Kidney capillary endothelial cell (primary cell): ENCODE results near the gene CALML3.

Experiments
- DNase-seq: peaks from one replicate; pipeline ENCODE4 v3.0.0-alpha.2; 2018; ENCODE audit warnings: low spot score

CALML3 gene

DNA sequence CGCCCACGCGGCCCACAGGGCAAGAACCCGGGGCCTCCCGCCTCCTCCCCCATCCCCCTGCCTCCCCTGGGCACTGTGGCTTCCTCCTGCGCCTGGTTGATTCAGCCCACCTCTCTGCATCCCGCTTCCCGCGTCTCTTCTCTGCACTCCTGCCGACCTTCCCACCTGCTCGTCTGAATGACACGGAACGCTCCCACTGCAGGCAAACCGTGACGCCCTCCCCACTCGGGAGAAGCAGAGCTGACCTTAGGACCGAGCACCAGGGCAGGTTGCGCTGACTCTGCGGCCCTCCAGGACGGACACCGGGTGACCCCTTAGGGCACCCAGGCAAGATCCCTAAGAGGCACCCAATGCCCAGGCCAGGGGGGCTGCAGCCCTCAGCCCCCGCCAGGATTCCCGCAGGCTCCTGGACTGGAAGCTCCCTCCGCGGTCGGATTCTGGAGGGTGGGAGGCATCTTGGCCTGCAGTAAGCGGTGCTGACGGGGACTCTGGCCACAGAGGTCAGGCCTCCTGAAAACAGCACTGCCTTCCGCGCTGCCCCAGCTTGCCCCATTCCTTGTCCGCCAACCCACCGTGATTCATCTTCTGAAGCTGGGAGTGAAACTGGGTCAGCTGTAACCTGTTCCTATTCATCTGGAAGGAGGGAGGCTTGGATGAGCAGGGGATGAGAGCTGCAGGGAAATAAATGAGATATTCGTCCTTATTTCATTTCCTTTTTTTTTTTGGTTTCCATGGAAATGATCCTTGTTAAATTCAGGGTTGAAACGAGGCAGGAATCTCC lies 990 bp downstream of the CALML3 start:
- no peak for DNase-seq

DNA sequence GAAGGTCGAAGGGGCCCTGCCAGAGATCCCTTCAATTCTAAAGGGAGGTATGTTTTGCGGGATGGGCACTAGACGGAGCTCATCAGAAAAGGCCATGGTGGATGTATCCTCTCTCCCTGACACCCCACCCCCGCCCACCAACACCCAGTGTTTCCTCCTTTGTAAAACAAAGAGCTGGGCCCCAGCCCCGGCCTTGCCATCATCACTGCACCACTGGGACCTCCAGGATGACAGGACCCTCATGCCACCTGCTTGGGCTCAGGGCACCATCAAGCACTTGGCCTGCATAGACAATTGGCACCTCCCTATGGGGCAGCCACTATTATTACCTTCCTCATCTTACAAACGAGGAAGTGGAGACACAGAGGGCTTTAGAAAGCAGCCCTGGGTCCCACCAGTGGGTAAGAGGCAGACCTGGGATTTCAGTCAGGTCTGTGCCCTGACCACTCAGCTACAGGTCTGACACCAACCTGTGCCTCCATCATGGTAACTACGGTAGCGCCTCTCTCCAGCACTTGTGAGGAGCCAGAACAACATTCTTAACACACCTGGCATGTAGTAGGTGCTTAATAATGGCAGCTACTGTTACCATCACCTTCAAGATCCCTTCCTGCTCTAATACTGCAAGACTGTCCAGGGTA lies 2.0 kb downstream of the CALML3 start:
- DNase-seq: no peak

DNA sequence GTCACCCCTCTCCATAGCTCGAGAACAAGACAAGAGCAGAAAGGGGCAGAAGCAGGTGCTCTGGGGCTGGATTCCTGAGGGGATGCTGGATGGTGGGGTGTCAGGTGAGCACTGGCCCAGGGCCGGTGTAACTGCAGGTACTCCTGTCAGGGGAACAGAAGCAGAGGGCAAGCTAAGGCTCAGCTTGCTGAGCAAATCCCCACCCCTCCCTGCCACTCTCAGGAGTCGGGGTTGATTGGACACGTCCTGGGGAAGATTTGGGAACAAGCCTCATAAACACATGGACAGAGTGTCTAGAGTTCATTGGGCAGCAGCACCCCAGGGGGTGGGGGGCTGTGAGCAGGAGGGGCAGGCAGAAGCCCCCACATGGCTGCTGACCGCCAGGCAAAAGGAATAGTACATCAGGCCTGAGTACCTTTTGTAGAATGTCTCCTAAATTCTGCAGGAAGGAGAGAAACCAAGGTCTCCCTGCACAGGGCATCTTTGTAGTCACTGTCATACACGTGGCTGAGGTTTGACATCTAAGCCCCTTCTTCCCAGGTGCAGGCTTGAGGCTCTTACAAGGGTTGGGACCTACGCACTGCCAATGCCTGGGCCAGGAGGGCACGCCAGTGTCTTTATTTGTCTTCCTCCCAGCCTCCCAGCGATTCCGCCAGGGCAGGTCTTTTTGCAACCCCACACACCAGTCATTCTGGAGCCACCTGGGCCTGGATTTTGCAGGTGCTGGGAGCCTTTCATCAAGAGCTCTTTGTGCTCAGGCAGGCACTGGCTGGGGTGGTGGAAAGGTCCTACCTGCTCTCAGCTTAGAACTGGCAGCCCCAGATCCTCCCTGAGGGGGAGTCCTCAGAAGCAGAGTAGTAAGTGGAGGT lies 2.8 kb downstream of the CALML3 start:
- DNase-seq: no peak

DNA sequence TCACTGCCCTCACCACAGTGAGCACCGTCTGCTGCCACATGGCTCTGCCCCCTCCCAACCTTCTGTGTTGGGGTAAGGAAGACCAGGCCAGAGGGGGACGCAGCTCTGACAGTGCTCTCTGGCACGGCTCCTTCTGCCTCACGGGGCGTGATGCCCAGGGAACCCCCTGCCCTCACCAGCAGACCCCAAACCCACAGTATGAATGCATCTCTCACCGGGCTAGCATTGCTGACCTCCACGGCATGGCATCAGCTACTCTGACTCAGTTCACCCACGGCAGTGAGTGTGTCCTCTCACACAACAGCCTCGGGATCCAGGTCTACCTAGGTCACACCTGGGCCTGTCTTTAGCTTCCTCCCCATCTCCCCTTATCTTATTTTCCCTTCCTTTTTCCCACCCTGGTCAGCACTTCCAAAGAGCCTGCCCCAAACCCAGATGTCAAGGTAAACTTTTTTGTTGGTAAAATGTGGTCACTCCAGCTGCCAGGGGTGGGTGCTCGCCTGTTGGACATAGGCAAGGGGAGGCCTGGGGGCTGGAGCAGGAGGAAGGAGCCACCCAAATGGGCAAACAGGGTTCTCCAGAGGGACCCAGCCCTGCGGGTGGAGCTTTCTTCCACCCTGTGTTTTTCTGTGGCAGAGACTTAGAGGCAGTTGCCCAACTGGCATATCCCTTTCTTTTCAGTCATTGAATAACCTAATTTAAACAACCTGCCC lies 4.4 kb downstream of the CALML3 start:
- no peak for DNase-seq

DNA sequence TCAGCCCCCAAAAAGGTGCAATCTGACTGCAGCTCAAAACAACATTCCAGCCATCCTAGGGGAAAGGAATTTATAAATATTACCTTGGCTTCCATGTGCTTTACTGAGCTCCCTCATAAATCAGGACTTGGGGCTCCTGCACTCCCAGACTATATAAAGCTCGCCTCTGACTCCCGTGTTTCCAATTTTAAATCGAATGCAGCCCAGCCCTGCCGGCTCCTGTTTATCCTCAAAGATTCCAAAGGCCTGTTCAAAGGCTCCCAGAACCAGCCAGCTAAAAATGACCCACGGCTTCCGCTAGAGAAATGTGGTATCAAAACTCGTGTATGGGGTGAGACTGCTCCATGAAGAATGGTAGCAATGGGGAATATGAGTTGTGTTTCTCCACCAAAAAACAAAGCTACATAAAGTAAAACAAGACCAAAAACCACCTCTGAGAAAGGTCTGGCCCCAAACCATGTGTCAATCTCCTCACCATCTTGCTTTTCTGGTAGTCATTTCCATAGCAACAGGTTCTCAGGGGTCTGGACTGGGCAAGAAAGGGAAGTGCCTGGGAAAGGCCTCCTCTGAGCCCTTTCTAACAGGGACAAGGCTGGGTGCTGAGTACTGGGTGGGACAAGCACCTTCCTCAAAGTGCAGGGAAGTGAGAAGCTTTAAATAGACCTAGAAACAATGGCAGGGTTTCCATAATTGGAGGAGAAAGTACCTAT lies 5.1 kb downstream of the CALML3 start:
- DNase-seq: no peak

DNA sequence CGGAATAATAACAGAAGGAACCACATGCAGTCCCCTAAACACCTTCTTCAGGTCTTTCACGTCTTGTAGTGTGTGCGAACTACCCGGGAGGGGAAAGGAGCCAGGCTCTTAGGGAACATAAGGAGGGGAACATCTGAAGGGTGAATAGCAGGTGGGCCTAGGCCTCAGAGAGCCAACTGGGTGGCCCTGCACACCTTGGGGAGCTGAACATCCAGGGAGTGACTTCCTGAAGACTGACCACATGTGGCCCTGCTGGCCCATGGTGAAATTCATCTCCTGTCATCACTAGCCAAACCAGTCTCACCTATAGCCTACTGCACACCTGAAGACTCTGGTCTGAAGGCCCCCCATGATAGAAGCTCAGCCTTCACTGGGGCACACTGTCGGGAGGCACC lies 5.6 kb downstream of the CALML3 start:
- DNase-seq: no peak

DNA sequence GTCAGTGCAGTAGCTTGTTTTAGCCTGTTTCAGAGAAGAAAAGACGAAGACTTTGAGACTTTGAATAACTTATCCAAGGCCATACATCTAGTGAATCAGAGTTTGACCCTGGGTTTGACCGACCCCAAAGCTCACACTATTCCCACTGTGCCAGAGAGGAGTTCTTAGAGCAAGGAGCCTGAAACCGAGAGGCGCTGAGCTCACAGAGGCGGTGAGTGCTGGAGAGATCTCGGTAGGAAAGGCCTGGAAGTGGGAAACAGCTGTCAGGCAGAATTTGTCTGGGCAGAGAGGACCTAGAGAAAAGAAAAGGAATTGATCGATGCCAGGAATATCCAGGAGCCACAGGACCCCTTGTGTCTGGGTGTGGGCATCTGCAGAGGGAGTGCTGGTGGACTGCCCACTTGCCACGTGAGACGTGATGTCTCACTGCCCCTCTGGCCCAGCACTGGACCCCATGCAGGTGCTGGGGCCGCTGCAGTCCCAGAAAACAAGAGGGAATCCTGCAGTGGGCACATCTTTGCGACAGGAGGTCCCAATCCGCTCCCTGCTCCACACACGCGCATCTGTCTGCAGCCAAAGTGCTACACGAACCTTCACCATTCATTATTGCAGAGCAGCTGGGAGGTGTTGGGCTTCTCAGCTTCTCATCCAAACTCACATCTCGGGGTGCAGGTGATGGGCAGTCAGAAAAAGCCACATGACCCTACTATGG lies 6.2 kb downstream of the CALML3 start:
- DNase-seq: no peak

DNA sequence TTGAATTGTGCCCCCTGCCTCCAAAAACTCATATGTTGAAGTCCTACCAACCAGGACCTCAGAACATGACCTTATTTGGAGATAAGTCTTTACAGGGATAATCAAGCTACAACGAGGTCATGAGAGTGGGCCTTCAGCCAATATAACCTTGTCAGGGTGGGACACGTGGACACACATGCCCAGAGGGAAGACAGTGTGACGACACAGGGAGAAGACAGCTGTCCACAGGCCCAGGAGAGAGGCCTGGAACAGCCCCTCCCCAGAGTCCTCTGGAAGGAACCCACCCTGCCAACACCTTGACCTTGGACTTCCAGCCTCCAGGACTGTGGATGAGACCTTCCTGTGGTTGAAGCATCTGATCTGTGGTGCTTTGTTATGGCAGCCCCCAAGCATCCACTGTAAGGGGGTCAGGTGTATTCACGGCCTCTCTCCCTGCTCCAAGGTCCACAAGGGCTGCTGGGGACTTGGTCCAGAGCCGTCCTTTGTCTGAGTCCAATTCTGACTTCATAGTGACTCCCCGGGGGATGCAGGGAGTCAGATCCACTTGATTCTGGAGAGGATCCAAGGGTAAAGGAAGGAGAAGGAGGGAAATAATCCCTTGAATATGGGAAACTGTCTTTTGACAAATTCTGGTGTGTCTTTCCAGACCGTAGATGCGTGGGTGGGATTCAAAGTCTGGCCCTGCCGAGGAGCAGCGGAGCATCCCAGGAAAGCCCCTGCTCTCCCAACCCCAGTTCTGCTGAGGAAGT lies 7.0 kb downstream of the CALML3 start:
- DNase-seq: no peak

DNA sequence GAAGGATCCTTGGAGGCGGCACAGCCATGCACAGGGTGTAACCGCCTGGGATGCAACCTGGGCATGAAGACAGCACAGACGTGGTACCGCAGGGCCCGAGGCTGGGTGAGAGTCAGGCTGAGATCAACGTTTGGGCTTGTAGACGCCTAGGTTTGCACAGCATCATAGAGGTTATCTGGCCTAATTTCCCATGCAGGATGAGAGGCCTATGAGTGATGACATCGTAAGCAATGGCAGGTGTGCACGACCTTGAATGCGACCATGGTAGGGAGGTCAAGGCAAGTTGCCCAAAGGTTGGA lies 7.5 kb downstream of the CALML3 start:
- no peak for DNase-seq

DNA sequence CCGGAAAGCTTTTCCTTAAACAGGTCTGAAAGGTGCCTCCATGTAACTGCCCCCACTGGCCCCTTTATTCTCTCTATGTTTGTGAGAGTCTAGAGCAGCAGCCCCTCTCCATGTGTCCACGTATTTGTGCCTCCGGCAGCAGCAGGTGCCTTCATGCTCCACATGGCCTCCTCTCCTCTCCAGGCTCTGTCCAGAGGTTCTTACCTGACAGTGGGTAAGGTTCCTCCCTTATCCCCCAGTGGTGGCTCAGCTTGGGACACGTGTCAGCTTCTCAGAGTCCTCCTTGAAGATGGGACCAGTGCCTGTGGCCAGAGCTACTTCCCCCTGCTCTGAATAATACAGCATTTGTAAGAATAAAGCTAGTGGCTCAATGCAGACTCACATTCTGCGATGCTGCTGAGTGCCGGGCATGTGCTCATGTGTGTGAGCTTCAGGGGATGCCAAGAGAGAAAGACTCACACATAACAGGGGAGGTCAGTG lies 7.9 kb downstream of the CALML3 start:
- DNase-seq: no peak

DNA sequence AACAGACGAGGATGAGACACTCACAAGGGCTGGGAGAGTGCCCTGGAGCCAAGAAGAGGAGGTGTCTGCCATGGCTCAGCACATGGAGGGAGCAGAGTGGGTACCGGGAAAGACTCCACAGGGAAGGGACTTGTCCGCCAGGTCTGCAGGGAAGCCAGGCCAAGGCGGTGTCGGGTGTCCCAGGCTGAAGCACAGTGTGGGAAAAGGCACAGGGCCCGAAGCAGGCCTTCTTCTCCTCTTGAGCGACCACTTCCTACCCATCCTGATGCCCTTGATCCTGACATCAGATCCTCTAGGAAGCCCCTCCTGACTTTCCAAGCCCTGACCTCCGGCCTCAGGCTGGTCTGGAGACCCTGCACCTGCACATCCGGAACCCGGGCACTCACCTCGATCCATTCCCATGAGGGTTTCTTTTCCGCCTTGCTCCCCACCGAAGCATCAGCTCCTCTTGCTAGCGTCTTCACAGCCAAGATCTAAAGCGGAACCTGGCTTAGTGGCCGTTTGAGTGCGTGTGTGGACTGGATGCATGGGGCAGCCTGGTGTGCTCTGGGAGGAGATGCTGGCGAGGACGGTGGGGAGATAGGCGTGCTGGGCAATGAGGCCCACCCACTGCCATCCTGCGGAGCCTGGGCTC lies 8.5 kb downstream of the CALML3 start:
- DNase-seq: no peak

DNA sequence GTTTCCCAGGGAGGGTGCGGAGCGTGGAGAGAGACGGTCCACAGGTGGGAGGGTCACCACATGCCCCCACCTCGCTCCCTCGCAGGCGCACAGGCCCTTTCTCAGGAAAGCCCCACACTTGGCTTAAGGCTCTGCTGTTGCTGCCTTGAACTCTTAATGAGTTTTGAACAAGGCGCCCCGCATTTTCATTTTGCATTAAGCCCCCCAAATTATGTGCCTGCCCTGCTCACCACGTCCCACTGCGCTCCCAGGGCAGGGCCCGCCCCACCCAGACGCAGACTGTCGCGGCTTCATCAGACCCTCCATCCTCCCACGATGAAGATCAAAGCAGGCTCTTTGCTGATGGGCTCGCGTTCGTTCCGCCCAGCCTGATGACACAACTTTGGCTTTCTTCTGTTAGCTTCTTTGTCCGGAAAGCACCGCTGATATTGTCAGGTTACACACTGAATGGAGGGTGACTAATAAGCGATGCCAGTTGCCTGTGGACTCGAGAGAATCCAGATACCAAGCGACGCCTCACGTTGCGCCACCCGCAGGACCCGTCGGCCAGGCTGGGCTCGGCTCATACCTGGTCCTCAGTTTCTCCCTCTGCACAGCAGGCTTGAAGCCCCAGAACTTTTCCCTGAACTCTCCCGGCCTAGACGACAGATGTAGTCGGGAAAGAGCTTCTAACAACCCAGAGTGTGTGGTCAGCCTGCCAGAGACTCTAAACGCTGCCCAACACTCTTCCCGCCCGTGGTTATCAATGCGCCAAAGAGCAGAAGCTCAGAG lies 9.5 kb downstream of the CALML3 start:
- DNase-seq: no peak

DNA sequence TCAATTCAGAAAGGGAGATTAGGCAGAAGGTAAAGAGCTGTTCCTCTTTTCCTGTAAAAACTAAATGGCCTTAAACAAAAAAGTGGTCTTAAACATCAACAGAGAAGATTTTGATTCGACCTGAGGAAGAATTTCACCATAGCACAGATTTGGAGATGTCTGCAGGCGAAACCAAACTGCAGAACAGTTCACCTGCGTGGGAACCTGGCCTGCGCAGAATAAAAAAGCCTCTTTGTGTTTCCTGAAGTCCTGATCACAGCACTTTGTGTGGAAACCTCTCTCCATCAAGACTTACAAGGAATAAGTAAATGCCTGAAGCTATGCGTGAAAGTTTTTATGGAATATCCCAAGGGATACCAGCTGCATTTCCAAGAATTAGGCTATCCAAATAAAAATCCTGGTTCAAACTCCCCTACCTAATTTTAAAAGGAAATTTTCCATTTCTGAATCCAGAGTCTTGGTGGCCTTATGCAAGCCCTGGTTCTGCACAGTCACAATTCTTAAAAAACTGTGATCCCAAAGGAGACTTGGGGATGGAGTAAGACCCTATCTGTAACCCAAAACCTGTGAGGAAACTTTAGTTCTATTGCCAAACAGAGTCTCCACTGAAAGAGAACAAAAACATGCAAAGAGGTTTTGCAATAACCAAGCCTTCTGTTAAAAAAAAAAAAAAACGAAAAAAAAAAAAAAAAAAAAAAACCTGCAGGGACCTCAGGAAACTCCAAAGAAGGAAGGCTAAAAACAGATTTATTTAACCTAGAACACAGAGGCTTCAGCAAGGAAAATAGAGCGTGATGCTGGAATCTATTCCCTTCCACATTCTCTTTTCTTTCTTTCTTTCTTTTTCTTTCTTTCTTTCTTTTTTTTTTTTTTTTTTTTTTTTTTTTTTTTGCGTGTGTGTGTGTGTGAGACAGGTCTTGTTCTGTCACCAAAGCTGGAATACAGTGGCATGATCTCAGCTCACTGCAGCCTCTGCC lies 10.4 kb downstream of the CALML3 start:
- no peak for DNase-seq

DNA sequence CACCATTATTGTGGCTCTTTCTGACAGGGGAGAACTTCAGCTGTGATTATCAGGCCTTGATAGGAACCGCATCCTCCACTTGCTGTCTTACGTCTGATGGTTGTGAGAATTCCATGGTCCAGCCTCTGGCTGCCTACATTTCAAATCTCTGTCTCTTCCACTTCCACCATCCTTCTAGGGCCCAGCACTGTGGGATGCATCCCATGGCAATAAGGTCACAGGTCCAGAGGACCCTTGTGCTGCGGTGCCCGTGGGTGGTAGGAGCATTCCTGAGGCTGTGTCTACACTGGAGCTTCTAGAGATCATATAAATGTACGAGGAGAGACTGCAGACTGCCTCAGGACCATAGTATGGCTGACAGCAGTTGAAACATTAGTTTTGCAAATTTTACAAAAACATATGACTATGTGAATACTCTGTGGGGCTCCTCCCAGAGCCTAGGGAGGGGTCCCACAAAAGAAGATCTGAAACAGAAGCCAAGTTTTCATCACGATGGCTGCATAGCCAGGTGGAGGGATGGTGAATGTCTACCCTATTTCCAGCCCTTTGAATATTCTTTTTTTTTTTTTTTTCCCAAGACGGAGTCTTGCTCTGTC lies 11.8 kb downstream of the CALML3 start:
- no peak for DNase-seq

DNA sequence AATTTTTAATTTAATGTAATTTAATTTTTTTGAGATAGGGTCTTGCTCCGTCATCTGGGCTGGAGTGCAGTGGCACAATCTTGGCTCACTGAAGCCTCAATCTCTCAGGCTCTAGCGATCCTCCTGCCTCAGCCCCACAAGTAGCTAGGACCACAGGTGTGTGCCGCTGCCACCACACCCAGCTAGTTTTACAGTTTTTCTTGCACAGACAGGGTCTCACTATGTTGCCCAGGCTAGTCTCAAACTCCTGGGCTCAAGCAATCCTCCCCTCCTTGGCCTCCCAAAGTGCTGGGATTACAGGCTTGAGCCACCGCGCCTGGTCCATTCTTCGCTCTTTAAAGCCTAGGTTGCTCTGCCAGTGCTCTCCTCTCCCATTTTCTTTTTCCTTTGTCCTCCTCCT lies 12.9 kb downstream of the CALML3 start:
- DNase-seq: no peak

DNA sequence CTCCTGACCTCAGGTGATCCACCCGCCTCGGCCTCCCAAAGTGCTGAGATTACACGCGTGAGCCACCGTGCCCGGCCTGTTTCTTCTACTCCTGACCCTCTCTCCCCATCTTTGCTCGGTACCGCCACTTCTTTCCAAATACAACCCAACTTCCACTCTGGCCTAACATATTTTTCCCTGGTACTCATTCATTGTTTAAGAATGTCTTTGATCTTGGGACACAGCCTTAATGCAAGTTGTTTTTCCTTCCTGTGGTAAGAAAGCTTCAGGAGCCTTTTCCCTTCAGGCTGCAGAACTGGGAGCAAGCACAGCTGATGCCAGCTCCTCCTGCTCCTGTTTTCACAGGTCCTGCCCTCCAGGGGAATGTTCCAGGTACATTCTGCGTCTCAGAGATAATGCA lies 13.7 kb downstream of the CALML3 start:
- peak; percentile 60 for DNase-seq

DNA sequence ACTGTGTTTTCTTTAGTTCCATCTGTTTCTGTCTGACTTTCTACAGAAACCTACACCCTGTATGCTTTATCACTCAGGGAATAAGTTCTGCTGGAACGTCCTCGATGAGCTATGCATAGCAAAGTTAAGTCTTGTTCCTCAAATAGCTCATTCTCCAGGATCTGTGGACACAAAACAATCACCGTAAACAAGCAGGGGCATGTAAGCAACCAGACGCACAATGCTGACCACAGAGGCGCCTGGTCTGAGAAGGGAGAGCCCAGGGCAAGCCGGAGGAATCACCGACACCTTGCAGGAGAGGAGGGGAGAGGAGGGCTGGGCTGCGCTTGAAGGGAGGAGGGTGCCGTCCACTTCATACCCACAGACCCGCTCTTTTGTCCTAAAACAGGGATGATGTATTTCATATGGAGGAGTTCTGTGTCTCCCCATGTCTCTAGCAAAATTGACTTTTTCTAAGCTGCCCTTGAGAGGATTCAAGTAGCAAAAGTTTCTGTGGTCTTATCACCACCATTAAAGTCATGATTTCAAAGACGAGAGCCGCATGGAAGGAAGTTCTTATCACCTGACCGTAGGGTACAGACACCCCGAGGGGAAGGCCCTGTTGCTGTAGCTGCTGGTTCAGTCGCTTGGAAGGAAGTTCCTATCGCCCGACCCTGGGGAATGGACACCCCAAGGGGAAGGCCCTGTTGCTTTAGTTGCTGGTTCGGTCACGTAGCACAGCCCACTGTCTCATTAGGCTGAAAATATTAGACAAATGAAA lies 14.3 kb downstream of the CALML3 start:
- no peak for DNase-seq
